Measurements from ENCODE around the gene IQCB1.
"Not testable (repeated sequence)": the region's sequence is repeated elsewhere in the genome, so short reads cannot be mapped to it uniquely, and the experiment has no call there.

The IQCB1 gene

DNA sequence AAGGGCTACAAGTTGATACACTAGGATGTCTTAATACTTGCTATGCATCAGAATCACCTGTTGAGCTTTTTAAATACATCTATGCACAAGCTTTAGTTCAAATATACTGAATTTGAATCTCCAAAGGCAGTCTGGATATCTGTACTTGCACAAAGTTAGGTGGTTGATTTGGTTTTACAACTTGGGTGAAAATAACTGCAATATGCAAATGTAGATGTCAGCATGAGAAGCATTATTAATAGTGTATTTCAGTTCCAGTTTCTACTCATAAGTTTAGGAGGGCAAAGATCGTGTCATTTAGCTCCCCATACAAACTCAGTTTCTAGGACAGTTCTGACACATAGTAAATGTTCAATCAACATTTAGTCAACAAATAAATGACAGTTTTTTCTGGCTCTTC, 25.6 kb downstream of the IQCB1 start:
- no peak for DNase-seq (ENCODE audit: low read depth in 2 of 3, low spot score in 1 of 3)

DNA sequence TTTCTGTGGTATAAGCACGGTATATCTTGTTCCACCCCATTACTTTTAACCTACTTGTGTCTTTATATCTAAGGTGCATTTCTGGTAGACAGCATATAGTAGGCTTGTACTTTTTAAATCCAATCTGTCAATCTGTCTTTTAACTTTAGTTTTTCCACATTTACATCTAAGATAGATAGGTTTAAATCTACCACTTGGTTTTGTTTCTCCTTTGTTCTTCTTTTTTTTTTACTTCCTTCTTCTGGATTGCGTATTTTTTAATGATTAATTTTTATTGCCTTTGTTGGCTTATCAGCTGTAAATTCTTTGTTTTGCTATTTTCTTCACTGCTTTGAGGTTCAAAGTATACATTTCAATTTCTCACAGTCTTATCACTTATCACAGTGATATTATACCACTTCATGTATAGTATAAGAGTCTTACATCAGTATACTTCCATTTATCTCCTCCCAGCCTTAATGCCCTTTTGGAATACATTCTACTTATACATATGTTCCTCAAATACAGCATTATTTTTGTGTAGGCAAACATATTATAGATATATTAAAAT, 31.0 kb downstream of the IQCB1 start:
- DNase-seq (ENCODE audit: low read depth in 2 of 3, low spot score in 1 of 3): no peak

DNA sequence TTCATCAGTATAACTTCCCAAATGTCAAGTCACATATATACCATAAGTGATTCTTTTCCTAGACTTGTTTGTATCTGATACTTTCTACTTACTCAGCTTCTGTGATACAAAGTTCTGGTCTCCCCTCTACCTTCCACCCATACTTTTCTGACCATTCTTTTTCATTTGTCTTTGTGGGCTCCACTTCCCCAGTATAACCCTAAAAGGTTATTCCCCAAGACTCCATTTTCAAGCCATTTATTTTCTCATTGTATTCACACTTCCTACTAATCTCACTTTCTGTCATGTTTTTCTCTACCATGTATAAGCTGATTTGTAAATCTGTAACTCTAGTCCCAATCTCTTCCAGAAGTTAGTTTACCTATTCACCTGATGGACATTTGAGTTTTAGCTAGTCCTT, 34.0 kb downstream of the IQCB1 start:
- no peak for DNase-seq (ENCODE audit: low read depth in 2 of 3, low spot score in 1 of 3)

DNA sequence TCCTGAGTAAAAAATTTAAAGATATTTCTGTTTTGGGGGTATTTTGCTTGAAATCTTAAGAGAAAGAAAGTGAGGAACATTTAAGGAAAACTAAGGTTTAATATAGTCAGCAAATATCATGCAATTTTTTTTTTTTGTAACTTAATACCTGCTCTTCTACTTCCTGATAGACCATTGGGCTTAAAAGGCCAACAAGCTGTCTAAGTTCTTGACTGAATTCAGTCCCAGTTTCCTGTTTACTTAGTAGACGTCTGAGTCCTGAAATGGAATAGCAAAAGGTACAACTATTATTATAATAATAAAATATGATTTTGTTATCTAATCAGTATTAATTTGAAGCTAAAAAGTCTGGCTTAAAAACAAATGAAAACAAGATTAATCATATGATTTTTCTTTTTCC, 37.9 kb downstream of the IQCB1 start:
- DNase-seq (ENCODE audit: low read depth in 2 of 3, low spot score in 1 of 3): no peak

GRCh38 chr3:121794264-121794983, 40.4 kb downstream of the IQCB1 start:
- DNase-seq (ENCODE audit: low read depth in 2 of 3, low spot score in 1 of 3): no peak

DNA sequence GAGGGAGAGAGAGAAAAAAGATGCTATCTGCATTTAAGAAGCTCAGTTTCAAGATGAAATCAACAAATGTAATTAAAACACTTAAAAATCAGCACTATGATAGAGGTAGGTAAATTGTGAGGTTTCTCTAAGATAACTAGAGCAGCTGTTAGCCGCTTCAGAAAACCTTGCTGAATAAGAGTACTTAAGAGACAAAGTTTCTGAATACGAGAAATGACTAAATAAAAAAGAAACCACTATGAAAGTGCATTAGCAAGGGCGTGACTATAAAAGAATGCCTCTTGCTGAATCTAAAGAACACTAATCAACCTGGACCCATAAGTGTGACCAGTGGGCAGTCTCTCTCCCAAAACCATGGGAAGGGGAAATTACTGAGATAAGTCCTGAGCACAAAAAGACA, 41.8 kb downstream of the IQCB1 start:
- DNase-seq (ENCODE audit: low read depth in 2 of 3, low spot score in 1 of 3): no peak

DNA sequence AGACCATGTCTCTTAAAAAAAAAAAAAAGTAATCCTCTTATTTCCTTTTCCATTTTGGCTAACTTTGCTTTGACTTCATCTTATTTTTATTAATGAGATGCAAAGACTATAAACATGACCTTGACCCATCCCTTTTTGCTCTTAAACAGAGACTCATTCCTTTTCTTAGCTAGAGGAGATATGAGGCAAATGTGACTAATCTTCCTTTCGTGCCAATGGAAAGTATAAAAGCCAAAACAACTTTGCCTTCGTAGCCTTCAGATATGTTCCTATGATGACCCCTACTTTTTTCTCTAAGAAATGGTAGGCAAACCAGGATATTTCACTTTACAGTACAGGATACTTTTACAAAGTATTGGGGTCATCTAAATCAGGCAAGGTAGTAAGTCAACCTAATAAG, 48.4 kb downstream of the IQCB1 start:
- DNase-seq (ENCODE audit: low read depth in 2 of 3, low spot score in 1 of 3): no peak

- not testable (repeated sequence) for DNase-seq (ENCODE audit: low read depth in 2 of 3, low spot score in 1 of 3)
These were observed 52.1 kb downstream of the IQCB1 start for GRCh38 chr3:121782784-121783183.

DNA sequence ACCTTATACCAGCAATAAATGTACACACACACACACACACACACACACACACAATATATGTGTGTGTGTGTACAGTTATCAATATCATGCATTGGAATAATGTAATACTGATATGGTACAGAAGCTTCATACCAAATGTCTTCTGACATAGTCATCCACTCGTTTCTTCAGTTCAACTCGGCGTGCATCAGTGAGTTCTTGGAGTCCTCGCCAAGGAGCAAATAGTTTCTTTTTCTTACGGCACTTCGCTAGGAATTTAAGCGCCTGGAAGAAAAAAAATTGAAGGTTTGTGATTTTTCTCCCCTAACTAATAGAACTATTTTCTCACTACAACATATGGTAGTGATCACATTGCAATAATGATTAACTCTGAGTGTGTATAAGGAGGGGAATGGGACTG, 53.2 kb downstream of the IQCB1 start:
- DNase-seq (ENCODE audit: low read depth in 2 of 3, low spot score in 1 of 3): no peak

DNA sequence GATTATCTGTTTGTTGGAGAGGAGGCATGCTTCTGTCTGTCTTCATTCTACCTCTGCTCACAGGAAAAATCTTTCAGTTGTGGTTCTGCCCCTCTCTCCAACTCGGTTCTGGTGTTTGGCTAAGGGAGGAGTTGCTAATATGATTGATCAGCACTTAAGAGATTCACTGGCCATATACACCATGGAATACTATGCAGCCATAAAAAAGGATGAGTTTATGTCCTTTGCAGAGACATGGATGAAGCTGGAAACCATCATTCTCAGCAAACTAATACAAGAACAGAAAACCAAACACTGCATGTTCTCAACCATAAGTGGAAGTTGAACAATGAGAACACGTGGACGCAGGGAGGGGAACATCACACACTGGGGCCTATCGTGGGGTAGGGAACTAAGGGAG, 59.8 kb downstream of the IQCB1 start:
- DNase-seq (ENCODE audit: low read depth in 2 of 3, low spot score in 1 of 3): not testable (repeated sequence)

- no peak for DNase-seq (ENCODE audit: low read depth in 2 of 3, low spot score in 1 of 3)
These were observed 65.6 kb downstream of the IQCB1 start for GRCh38 chr3:121769246-121769645.

GRCh38 chr3:121768452-121768851, 66.4 kb downstream of the IQCB1 start:
- no peak for DNase-seq (ENCODE audit: low read depth in 2 of 3, low spot score in 1 of 3)

- no peak for DNase-seq (ENCODE audit: low read depth in 2 of 3, low spot score in 1 of 3)
These were observed 75.2 kb downstream of the IQCB1 start for GRCh38 chr3:121759541-121760202.

- no peak for DNase-seq (ENCODE audit: low read depth in 2 of 3, low spot score in 1 of 3)
These were observed 76.0 kb downstream of the IQCB1 start for GRCh38 chr3:121758727-121759450.

- DNase-seq (ENCODE audit: low read depth in 2 of 3, low spot score in 1 of 3): no peak
These were observed 76.9 kb downstream of the IQCB1 start for GRCh38 chr3:121757812-121758545.

GRCh38 chr3:121757087-121757811, 77.6 kb downstream of the IQCB1 start:
- no peak for DNase-seq (ENCODE audit: low read depth in 2 of 3, low spot score in 1 of 3)

- no peak for DNase-seq (ENCODE audit: low read depth in 2 of 3, low spot score in 1 of 3)
These were observed 82.1 kb downstream of the IQCB1 start for GRCh38 chr3:121752772-121753171.

GRCh38 chr3:121752261-121752660, 82.6 kb downstream of the IQCB1 start:
- DNase-seq (ENCODE audit: low read depth in 2 of 3, low spot score in 1 of 3): no peak

DNA sequence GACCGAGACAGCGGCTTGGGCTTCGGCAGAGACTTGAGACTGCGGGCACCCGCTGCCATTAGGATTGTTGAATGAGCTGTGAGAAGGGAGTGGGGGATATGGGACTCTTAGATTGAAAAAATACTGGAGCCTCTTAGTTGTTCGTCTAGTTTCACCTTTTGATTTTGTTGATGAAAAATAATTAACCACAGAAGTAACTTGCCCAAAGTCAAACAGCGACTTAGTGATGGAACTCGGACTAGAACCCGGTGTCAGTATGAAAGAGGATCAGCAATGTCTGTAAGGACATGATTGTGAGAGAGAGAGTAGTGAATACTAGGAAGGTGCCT, 84.8 kb downstream of the IQCB1 start:
- no peak for DNase-seq (ENCODE audit: low read depth in 2 of 3, low spot score in 1 of 3)

GRCh38 chr3:121749276-121750086, 85.4 kb downstream of the IQCB1 start, which contains the start of gene GOLGB1:
Gene GOLGB1, minus strand, starts transcription at chr3:121749741. Its CDS starts 18,770 bp downstream, at chr3:121730971.
- DNase-seq (ENCODE audit: low read depth in 2 of 3, low spot score in 1 of 3): peak; percentile 83 to 90 (median 89)

All from stimulated activated CD4-positive, alpha-beta T cell treated with anti-CD3 and anti-CD28 coated beads, Interleukin-12 subunit alpha, Interleukin-12 subunit beta, amount 100 ng/mL, for 48 hours (primary cell).